Esophagus muscularis mucosa (tissue), 4 donors: Measurements from ENCODE around the gene ACR. TPM values are rescaled to one million over a fixed set of nuclear protein-coding genes. Genes with fewer than 3 reads are reported as not detected.

Experiments used
- DNase-seq: peaks from one replicate; pipeline ENCODE4 v3.0.0-alpha.2; 2017; ENCODE audit errors: extremely low spot score
- H3K27ac ChIP-seq, 4 donors: fragments of 200-600 bp; sonication (generic); replicated peaks in 1 of 4; 1 replicate in 3 of 4; 2 replicates in 1 of 4; pipeline ENCODE4 v1.5.1; 2016 to 2019; ENCODE audit warnings: mild to moderate bottlenecking in 1 of 4
- H3K27me3 ChIP-seq, 4 donors: fragments of 200-600 bp; sonication (generic); one replicate each; pipeline versions ENCODE4 v1.5.1 to v1.6.0; 2016 to 2019
- H3K36me3 ChIP-seq, 4 donors: fragments of 200-600 bp; sonication (generic); one replicate each; pipeline ENCODE4 v1.5.1; 2016 to 2019
- H3K4me1 ChIP-seq, 4 donors: fragments of 200-600 bp; sonication (generic); one replicate each; pipeline ENCODE4 v1.5.1; 2016 to 2019
- H3K4me3 ChIP-seq, 4 donors: fragments of 200-600 bp; sonication (generic); 1 replicate in 2 of 4; 2 replicates in 2 of 4; pipeline ENCODE4 v1.5.1; 2016 to 2019; ENCODE audit warnings: mild to moderate bottlenecking in 4 of 4, moderate library complexity in 1 of 4
- H3K9me3 ChIP-seq, 4 donors: fragments of 200-600 bp; sonication (generic); 1 replicate in 3 of 4; 2 replicates in 1 of 4; pipeline ENCODE4 v1.5.1; 2016 to 2019
- CTCF ChIP-seq, 3 experiments: fragments of 200-600 bp in 2 of 3; fragments of 450-650 bp in 1 of 3; sonication (generic) in 2 of 3; IDR thresholded peaks; one replicate each; pipeline ENCODE4 v1.5.1; 2017 to 2019; ENCODE audit warnings: antibody characterized with exemption in 3 of 3, mild to moderate bottlenecking in 2 of 3, moderate library complexity in 1 of 3
- EP300 ChIP-seq: sonication (generic); formaldehyde crosslinking; IDR thresholded peaks from one replicate; pipeline ENCODE4 v1.6.1; 2017; ENCODE audit warnings: antibody characterized with exemption
- POLR2A ChIP-seq: fragments of 450-650 bp; IDR thresholded peaks from one replicate; pipeline ENCODE4 v1.6.1; 2017; ENCODE audit warnings: antibody characterized with exemption, moderate library complexity, mild to moderate bottlenecking, low read depth
- POLR2AphosphoS5 ChIP-seq, 2 donors: sonication (generic); formaldehyde crosslinking; IDR thresholded peaks; one replicate each; pipeline ENCODE4 v1.6.1; 2017; ENCODE audit warnings: antibody characterized with exemption in 2 of 2
- WGBS: methylation state at CpG from one replicate; pipeline ENCODE4 v1.1.5; 2018; 5-methylcytosine and 5-hydroxymethylcytosine counted together
- intact Hi-C: fragments of 100-400 bp; cut with DNase I; formaldehyde crosslinking; loops from one replicate; pipeline ENCODE4 v1.15.1; 2023
- total RNA-seq, 4 donors: library from RNA; depleted of rRNA; stranded (reverse); fragments of >200 nt; gene quantifications; one replicate each; pipeline versions ENCODE4 v1.1.0 to v1.2.1, GENCODE V29; 2016

ACR gene
- total RNA-seq, 4 donors from 2014 or later = 0.42 to 0.46 TPM; not detected in 2

- H3K4me3 ChIP-seq = no peak overlapping the region
- H3K27me3 ChIP-seq = peaks cover 0 to 8% (median 0%) of the 10 kb centered on the region in 4 donors
- no peaks in the 10 kb centered on the region for H3K9me3 ChIP-seq
- no peak for TF ChIP-seq POLR2A
- no peak for TF ChIP-seq CTCF (IDR thresholded peaks at IDR 0.05)
- no peak for TF ChIP-seq EP300
- TF ChIP-seq POLR2AphosphoS5 (IDR thresholded peaks at IDR 0.05) = no peak
- DNase-seq = no peak
- H3K36me3 ChIP-seq = peaks cover 0 to 88% (median 40%) of the 10 kb centered on the region in 4 donors
- intact Hi-C loops = no loop called here
- peaks cover 34 to 59% (median 44%) of the 10 kb centered on the region in 4 donors for H3K4me1 ChIP-seq
- no peak overlapping the region for H3K27ac ChIP-seq
- WGBS = 69% methylated on average over 15 of the region's 19 CpGs
These were observed 37.5 kb upstream of the ACR start for GRCh38 chr22:50700387-50701075.

GRCh38 chr22:50701076-50701419, 37.0 kb upstream of the ACR start:
- no peak overlapping the region for H3K27ac ChIP-seq
- H3K4me3 ChIP-seq = no peak overlapping the region
- DNase-seq = no peak
- TF ChIP-seq POLR2AphosphoS5 (IDR thresholded peaks at IDR 0.05) (no peak), EP300 (no peak), CTCF (IDR thresholded peaks at IDR 0.05) (no peak), POLR2A (no peak)
- no peaks in the 10 kb centered on the region for H3K9me3 ChIP-seq
- H3K27me3 ChIP-seq = peaks cover 0 to 8% (median 0%) of the 10 kb centered on the region in 4 donors
- 55% methylated on average over 7 of the region's 7 CpGs for WGBS
- intact Hi-C loops = no loop called here
- peaks cover 31 to 61% (median 46%) of the 10 kb centered on the region in 4 donors for H3K4me1 ChIP-seq
- H3K36me3 ChIP-seq = peaks cover 0 to 88% (median 44%) of the 10 kb centered on the region in 4 donors

GRCh38 chr22:50701428-50702154, 36.4 kb upstream of the ACR start:
- Histone ChIP-seq H3K27ac (no peak overlapping the region), H3K9me3 (no peaks in the 10 kb centered on the region), H3K36me3 (peaks cover 0 to 88% (median 48%) of the 10 kb centered on the region in 4 donors), H3K4me1 (peaks cover 26 to 55% (median 42%) of the 10 kb centered on the region in 4 donors), H3K4me3 (no peak overlapping the region), H3K27me3 (peaks cover 0 to 6% (median 0%) of the 10 kb centered on the region in 4 donors)
- TF ChIP-seq POLR2A (no peak), EP300 (no peak), POLR2AphosphoS5 (IDR thresholded peaks at IDR 0.05) (no peak), CTCF (IDR thresholded peaks at IDR 0.05) (no peak)
- intact Hi-C loops = no loop called here
- DNase-seq = no peak
- 87% methylated on average over 11 of the region's 11 CpGs for WGBS

GRCh38 chr22:50702261-50702671, 35.7 kb upstream of the ACR start:
- Histone ChIP-seq H3K4me1 (peaks cover 19 to 49% (median 35%) of the 10 kb centered on the region in 4 donors), H3K36me3 (peaks cover 0 to 85% (median 48%) of the 10 kb centered on the region in 4 donors), H3K4me3 (no peak overlapping the region), H3K27me3 (no peaks in the 10 kb centered on the region), H3K27ac (no peak overlapping the region), H3K9me3 (no peaks in the 10 kb centered on the region)
- no peak for DNase-seq
- 73% methylated on average over 7 of the region's 7 CpGs for WGBS
- no peak for TF ChIP-seq POLR2AphosphoS5 (IDR thresholded peaks at IDR 0.05)
- intact Hi-C loops = no loop called here
